HEK293 (cell line): ENCODE results near the gene BST1.

ENCODE experiments used
- CTCF ChIA-PET: fragments of 350-600 bp; formaldehyde crosslinking; extraction: SDS; loops from one replicate; lab custom pipeline; 2021; ENCODE audit warnings: antibody characterized with exemption; lab: Yijun Ruan, JAX
- POLR2A ChIA-PET: fragments of 300-600 bp; formaldehyde crosslinking; extraction: SDS; loops from one replicate; lab custom pipeline; 2020; ENCODE audit warnings: antibody characterized with exemption, inconsistent platforms; lab: Yijun Ruan, JAX
- H3K27ac ChIP-seq: fragments of 200-500 bp; sonication (Bioruptor generic); 2 replicates; pipeline ENCODE4 v1.5.1; 2014; ENCODE audit warnings: low read depth, low read length, control low read depth, inconsistent platforms; ENCODE audit errors: extremely low read depth
- H3K36me3 ChIP-seq, 2 experiments: fragments of 200-500 bp in 1 of 2; sonication (Bioruptor generic) in 1 of 2; 1 replicate in 1 of 2; 2 replicates in 1 of 2; pipeline ENCODE4 v1.5.1; 2014 to 2017; ENCODE audit warnings: inconsistent platforms in 2 of 2, low read length in 2 of 2; ENCODE audit not compliant: control insufficient read depth in 2 of 2, insufficient read depth in 1 of 2
- H3K4me1 ChIP-seq: fragments of 200-500 bp; sonication (Bioruptor generic); 2 replicates; pipeline ENCODE4 v1.5.1; 2014; ENCODE audit warnings: mild to moderate bottlenecking, low read length, inconsistent platforms; ENCODE audit not compliant: control insufficient read depth, insufficient read depth
- H3K4me3 ChIP-seq: 2 replicates; pipeline ENCODE4 v1.5.1; 2011; ENCODE audit warnings: low read depth, mild to moderate bottlenecking, control low read depth, low read length, moderate library complexity
- H3K9me3 ChIP-seq: fragments of 200-500 bp; sonication (Bioruptor generic); 2 replicates; pipeline ENCODE4 v1.5.1; 2014; ENCODE audit warnings: low read depth, low read length, inconsistent platforms; ENCODE audit not compliant: control insufficient read depth, insufficient read depth
- BCL11A ChIP-seq: fragments of 450-650 bp; formaldehyde crosslinking; IDR thresholded peaks from 2 replicates; pipeline ENCODE4 v1.5.1; 2016; ENCODE audit warnings: low read depth, missing biosample characterization, missing genetic modification characterization
- GLIS1 ChIP-seq: fragments of 450-650 bp; formaldehyde crosslinking; IDR thresholded peaks from 2 replicates; pipeline ENCODE4 v1.5.1; 2016; ENCODE audit warnings: missing biosample characterization, missing genetic modification characterization
- GLIS2 ChIP-seq: fragments of 450-650 bp; formaldehyde crosslinking; IDR thresholded peaks from 2 replicates; pipeline ENCODE4 v1.5.1; 2016; ENCODE audit warnings: missing biosample characterization, missing genetic modification characterization
- KLF17 ChIP-seq: fragments of 450-650 bp; formaldehyde crosslinking; IDR thresholded peaks from 2 replicates; pipeline ENCODE4 v1.5.1; 2016; ENCODE audit warnings: missing biosample characterization, missing genetic modification characterization
- MYNN ChIP-seq: fragments of 450-650 bp; formaldehyde crosslinking; IDR thresholded peaks from 2 replicates; pipeline ENCODE4 v1.5.1; 2016; ENCODE audit warnings: missing biosample characterization, missing genetic modification characterization, borderline replicate concordance
- OSR2 ChIP-seq: fragments of 450-650 bp; formaldehyde crosslinking; IDR thresholded peaks from 2 replicates; pipeline ENCODE4 v1.5.1; 2016; ENCODE audit warnings: missing biosample characterization, missing genetic modification characterization
- SETDB1 ChIP-seq: IDR thresholded peaks from one replicate; pipeline ENCODE4 v1.6.1; 2017; ENCODE audit warnings: mild to moderate bottlenecking, low read length, moderate library complexity, mixed read lengths; ENCODE audit not compliant: insufficient read length
- SP3 ChIP-seq: fragments of 450-650 bp; formaldehyde crosslinking; IDR thresholded peaks from 2 replicates; pipeline ENCODE4 v1.5.1; 2016; ENCODE audit warnings: missing biosample characterization, missing genetic modification characterization
- WT1 ChIP-seq: fragments of 450-650 bp; formaldehyde crosslinking; IDR thresholded peaks from 2 replicates; pipeline ENCODE4 v1.5.1; 2016; ENCODE audit warnings: missing biosample characterization, missing genetic modification characterization
- ZBTB11 ChIP-seq: fragments of 450-650 bp; formaldehyde crosslinking; conservative IDR thresholded peaks from 2 replicates; pipeline ENCODE4 v1.5.1; 2016; ENCODE audit warnings: low read depth, missing biosample characterization, missing genetic modification characterization
- ZBTB20 ChIP-seq: fragments of 450-650 bp; formaldehyde crosslinking; IDR thresholded peaks from 2 replicates; pipeline ENCODE4 v1.5.1; 2016; ENCODE audit warnings: missing biosample characterization, missing genetic modification characterization
- ZBTB49 ChIP-seq: fragments of 450-650 bp; formaldehyde crosslinking; IDR thresholded peaks from 2 replicates; pipeline ENCODE4 v1.5.1; 2016; ENCODE audit warnings: missing biosample characterization, missing genetic modification characterization, low read depth
- ZFP37 ChIP-seq: fragments of 450-650 bp; formaldehyde crosslinking; IDR thresholded peaks from 2 replicates; pipeline ENCODE4 v1.5.1; 2016; ENCODE audit warnings: missing biosample characterization, missing genetic modification characterization
- ZFP69B ChIP-seq: fragments of 450-650 bp; formaldehyde crosslinking; IDR thresholded peaks from 2 replicates; pipeline ENCODE4 v1.5.1; 2016; ENCODE audit warnings: missing biosample characterization, missing genetic modification characterization
- ZNF10 ChIP-seq: fragments of 450-650 bp; formaldehyde crosslinking; IDR thresholded peaks from 2 replicates; pipeline ENCODE4 v1.5.1; 2017; ENCODE audit warnings: missing biosample characterization, missing genetic modification characterization
- ZNF138 ChIP-seq: fragments of 450-650 bp; formaldehyde crosslinking; IDR thresholded peaks from 2 replicates; pipeline ENCODE4 v1.5.1; 2016; ENCODE audit warnings: missing biosample characterization, missing genetic modification characterization, borderline replicate concordance
- ZNF140 ChIP-seq: fragments of 450-650 bp; formaldehyde crosslinking; IDR thresholded peaks from 2 replicates; pipeline ENCODE4 v1.5.1; 2016; ENCODE audit warnings: missing biosample characterization, missing genetic modification characterization
- ZNF146 ChIP-seq: fragments of 450-650 bp; formaldehyde crosslinking; IDR thresholded peaks from 2 replicates; pipeline ENCODE4 v1.5.1; 2016; ENCODE audit warnings: missing biosample characterization, missing genetic modification characterization
- ZNF184 ChIP-seq: fragments of 450-650 bp; IDR thresholded peaks from 2 replicates; pipeline ENCODE4 v1.5.1; 2018; ENCODE audit warnings: missing biosample characterization, mild to moderate bottlenecking, missing genetic modification characterization
- ZNF19 ChIP-seq: fragments of 450-650 bp; formaldehyde crosslinking; IDR thresholded peaks from 2 replicates; pipeline ENCODE4; 2016; ENCODE audit warnings: missing biosample characterization, missing genetic modification characterization, low read depth
- ZNF202 ChIP-seq: fragments of 450-650 bp; formaldehyde crosslinking; IDR thresholded peaks from 2 replicates; pipeline ENCODE4 v1.5.1; 2016; ENCODE audit warnings: missing biosample characterization, missing genetic modification characterization, borderline replicate concordance
- ZNF529 ChIP-seq: fragments of 450-650 bp; formaldehyde crosslinking; IDR thresholded peaks from 2 replicates; pipeline ENCODE4 v1.5.1; 2017; ENCODE audit warnings: missing genetic modification characterization, missing biosample characterization; ENCODE audit not compliant: insufficient replicate concordance
- ZNF558 ChIP-seq: fragments of 450-650 bp; formaldehyde crosslinking; IDR thresholded peaks from 2 replicates; pipeline ENCODE4 v1.5.1; 2016; ENCODE audit warnings: missing biosample characterization, missing genetic modification characterization
- ZNF561 ChIP-seq: fragments of 450-650 bp; IDR thresholded peaks from 2 replicates; pipeline ENCODE4 v1.5.1; 2018; ENCODE audit warnings: missing biosample characterization, missing genetic modification characterization, borderline replicate concordance
- ZNF600 ChIP-seq: fragments of 450-650 bp; formaldehyde crosslinking; IDR thresholded peaks from 2 replicates; pipeline ENCODE4 v1.5.1; 2016; ENCODE audit warnings: missing biosample characterization, missing genetic modification characterization
- ZNF610 ChIP-seq: fragments of 450-650 bp; formaldehyde crosslinking; IDR thresholded peaks from 2 replicates; pipeline ENCODE4 v1.5.1; 2016; ENCODE audit warnings: missing biosample characterization, missing genetic modification characterization, borderline replicate concordance
- ZNF629 ChIP-seq: fragments of 450-650 bp; formaldehyde crosslinking; IDR thresholded peaks from 2 replicates; pipeline ENCODE4 v1.5.1; 2017; ENCODE audit warnings: missing biosample characterization, missing genetic modification characterization
- ZNF664 ChIP-seq: fragments of 450-650 bp; formaldehyde crosslinking; IDR thresholded peaks from 2 replicates; pipeline ENCODE4 v1.5.1; 2016; ENCODE audit warnings: missing biosample characterization, missing genetic modification characterization
- ZNF837 ChIP-seq: fragments of 450-650 bp; formaldehyde crosslinking; IDR thresholded peaks from 2 replicates; pipeline ENCODE4 v1.5.1; 2016; ENCODE audit warnings: missing biosample characterization, missing genetic modification characterization
- ZNF843 ChIP-seq: fragments of 450-650 bp; formaldehyde crosslinking; IDR thresholded peaks from 2 replicates; pipeline ENCODE4 v1.5.1; 2016; ENCODE audit warnings: missing biosample characterization, missing genetic modification characterization
- ZSCAN5A ChIP-seq: fragments of 450-650 bp; formaldehyde crosslinking; IDR thresholded peaks from 2 replicates; pipeline ENCODE4 v1.5.1; 2016; ENCODE audit warnings: missing biosample characterization, missing genetic modification characterization

Gene BST1

GRCh38 chr4:15676039-15676438 lies 26.8 kb upstream of the BST1 start:
- H3K9me3 ChIP-seq, result no peaks in the 10 kb centered on the region
- ChIA-PET CTCF (no interaction called here), POLR2A (interaction anchor here (0.7 kb wide), 1 partner anchor 101 kb away, joined by 7 read pairs; no protein-coding TSS in a partner anchor)
- no peak overlapping the region for H3K4me3 ChIP-seq
- no peak overlapping the region for H3K27ac ChIP-seq
- TF ChIP-seq ZNF529 (no peak), ZBTB11 (tag by site-specific recombination) (no peak), ZNF600 (tag by site-specific recombination) (no peak), ZFP69B (no peak), ZNF558 (tag by site-specific recombination) (no peak), GLIS1 (tag by site-specific recombination) (no peak), MYNN (tag by site-specific recombination) (no peak), KLF17 (tag by site-specific recombination) (no peak), WT1 (tag by site-specific recombination) (no peak), GLIS2 (no peak), SP3 (tag by site-specific recombination) (no peak), ZNF184 (no peak), ZFP37 (tag by site-specific recombination) (no peak), ZBTB20 (no peak), ZNF146 (tag by site-specific recombination) (no peak), ZNF843 (tag by site-specific recombination) (no peak)
- peaks cover 0 to 10% of the 10 kb centered on the region in 2 experiments; a peak in 1 of 3 replicates for H3K36me3 ChIP-seq
- no peaks in the 10 kb centered on the region for H3K4me1 ChIP-seq

- CTCF ChIA-PET, result interaction anchor here (0.9 kb wide), 1 partner anchor 18 kb away, joined by 3 read pairs; no protein-coding TSS in a partner anchor
- Histone ChIP-seq H3K36me3 (peaks cover 0 to 6% of the 10 kb centered on the region in 2 experiments; a peak in 1 of 3 replicates), H3K9me3 (no peaks in the 10 kb centered on the region), H3K4me3 (no peak overlapping the region), H3K27ac (no peak overlapping the region), H3K4me1 (no peaks in the 10 kb centered on the region)
- POLR2A ChIA-PET, result no interaction called here
- TF ChIP-seq ZNF664 (tag by site-specific recombination) (no peak), ZNF561 (tag by site-specific recombination) (no peak), BCL11A (tag by site-specific recombination) (no peak), ZNF140 (tag by site-specific recombination) (no peak), ZNF610 (tag by site-specific recombination) (no peak), ZNF629 (tag by site-specific recombination) (no peak), SETDB1 (no peak), ZNF837 (tag by site-specific recombination) (no peak), ZSCAN5A (tag by site-specific recombination) (no peak), ZBTB49 (no peak), ZNF138 (no peak), ZNF843 (tag by site-specific recombination) (no peak), ZNF202 (no peak), ZNF10 (no peak), ZNF19 (no peak), OSR2 (tag by site-specific recombination) (no peak)
Observed at GRCh38 chr4:15676899-15677298, 26.0 kb upstream of the BST1 start.
